DMS114 treated with DMSO at 0.1 percent for 48 hours (cell line): Measurements from ENCODE around the gene GZMH.
"Not testable (repeated sequence)": the region's sequence is repeated elsewhere in the genome, so short reads cannot be mapped to it uniquely, and the experiment has no call there.

Source experiments
- DNase-seq: peaks from one replicate; lab custom pipeline; 2025; ENCODE audit not compliant: unreplicated experiment; lab: John Stamatoyannopoulos, UW

Gene GZMH

DNA sequence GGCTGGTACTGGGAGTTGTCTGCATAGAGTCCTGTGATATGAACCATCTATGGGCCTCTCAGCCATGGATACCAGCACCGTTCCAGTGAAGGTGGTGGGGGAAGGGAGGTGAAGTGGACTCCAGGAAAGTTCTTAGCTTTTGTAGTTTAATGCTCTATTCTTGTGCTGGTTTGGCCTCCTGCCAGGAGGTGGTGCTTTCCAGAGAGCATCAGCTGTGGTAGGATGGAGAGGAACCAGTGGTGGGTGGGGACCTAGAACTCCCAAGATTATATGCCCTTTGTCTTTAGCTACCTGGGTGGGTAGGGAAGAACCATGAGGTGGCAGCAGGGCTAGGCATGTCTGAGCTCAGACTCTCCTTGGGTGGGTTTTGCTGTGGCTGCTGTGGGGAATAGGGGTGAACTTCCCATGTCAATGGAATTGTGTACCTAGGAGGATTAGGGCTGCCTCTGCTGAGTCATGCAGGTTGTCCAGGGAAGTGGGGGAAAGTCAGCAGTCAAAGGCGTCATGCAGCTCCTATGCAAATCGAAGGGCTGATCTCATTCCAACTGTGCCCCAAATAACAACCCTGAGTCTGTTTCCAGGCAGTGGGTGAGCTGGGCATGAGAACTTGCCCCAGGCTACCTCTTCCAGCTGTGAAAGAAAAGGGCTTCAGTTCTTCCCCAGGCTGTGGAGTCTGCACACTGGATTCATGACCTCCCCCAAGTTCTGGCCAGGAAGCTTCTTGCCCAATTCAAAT lies 14.2 kb downstream of the GZMH start:
- DNase-seq = no peak

DNA sequence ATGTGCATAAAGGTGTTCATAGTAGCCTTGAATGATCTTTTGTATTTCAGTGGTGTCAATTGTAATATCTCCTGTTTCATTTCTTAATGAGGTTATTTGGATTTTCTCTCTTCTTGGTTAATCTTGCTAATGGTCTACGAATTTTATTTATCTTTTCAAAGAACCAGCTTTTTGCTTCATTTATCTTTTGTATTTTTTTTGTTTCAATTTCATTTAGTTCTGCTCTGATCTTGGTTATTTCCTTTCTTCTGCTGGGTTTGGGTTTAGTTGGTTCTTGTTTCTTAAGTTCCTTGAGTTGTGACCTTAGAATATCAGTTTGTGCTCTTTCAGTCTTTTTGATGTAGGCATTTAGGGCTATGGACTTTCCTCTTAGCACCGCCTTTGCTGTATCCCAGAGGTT lies 18.5 kb downstream of the GZMH start:
- DNase-seq = not testable (repeated sequence)

DNA sequence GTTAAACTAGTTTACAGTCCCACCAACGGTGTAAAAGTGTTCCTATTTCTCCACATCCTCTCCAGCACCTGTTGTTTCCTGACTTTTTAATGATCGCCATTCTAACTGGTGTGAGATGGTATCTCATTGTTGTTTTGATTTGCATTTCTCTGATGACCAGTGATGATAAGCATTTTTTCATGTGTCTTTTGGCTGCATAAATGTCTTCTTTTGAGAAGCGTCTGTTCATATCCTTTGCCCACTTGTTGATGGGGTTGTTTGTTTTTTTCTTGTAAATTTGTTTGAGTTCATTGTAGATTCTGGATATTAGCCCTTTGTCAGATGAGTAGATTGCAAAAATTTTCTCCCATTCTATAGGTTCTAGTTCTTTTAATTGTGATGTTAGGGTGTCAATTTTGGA lies 25.1 kb downstream of the GZMH start:
- DNase-seq = not testable (repeated sequence)

DNA sequence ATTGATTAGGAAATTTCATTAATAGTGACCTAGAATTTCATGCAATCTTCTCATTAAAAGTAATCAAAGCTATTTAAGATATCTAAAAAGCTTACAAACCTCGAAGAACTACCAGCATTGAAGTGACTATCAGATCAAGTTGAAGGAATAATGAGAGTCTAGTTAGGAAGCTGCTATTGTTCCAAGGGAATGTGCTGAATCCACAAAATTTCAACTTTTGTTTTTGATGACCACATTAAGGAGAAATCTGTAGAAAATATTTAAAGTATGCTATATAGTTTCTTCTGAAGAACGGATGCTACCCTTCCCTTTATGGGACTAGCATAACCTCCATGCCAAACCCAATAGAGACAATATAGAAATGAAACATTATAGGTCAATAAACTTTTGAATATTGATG lies 30.9 kb downstream of the GZMH start:
- no peak for DNase-seq

DNA sequence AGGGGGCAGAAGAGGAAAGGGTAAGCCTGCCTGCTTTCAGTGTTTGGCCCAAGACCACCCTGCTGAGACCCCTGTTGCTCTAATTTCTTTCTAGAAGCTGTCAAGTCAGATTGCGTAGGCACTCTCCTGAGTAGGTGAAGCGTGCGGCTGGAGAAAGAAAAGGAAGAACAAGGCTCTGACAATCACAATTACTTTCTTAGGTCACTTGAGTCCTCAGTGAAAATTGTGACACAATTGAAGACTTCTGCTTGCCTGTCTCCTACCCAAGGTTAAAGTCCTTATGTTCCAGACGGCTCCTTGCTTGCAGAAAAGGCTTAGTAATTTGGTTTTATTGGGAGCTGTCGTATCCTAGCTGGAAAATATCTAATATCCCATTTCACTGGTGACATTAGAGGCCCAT lies 32.7 kb downstream of the GZMH start:
- no peak for DNase-seq

DNA sequence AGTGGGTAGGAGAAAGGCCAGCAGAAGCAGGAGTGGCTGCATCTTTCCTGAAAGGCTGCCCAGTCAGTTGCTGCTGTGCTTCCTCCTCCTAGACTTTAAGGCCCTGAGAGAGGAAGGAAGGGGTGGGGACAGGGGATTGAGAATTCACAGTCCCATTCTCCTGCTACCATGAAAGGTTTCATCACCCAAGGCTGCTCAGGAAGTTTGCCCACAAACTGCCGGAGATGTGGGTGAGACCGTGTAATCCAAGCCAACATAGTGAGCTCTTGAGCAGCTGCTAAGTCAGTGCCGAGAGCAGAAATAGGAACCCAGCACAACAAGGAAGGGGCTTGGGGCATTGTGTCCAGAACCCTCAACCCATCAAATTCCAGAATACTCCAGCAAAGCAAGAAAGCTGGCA lies 33.3 kb downstream of the GZMH start, which contains the start of gene CTSG:
TSS of gene CTSG (minus strand) at position 69 of the 400 bp plus-strand sequence. CDS start at position 42, 27 bp downstream.
- DNase-seq = no peak

DNA sequence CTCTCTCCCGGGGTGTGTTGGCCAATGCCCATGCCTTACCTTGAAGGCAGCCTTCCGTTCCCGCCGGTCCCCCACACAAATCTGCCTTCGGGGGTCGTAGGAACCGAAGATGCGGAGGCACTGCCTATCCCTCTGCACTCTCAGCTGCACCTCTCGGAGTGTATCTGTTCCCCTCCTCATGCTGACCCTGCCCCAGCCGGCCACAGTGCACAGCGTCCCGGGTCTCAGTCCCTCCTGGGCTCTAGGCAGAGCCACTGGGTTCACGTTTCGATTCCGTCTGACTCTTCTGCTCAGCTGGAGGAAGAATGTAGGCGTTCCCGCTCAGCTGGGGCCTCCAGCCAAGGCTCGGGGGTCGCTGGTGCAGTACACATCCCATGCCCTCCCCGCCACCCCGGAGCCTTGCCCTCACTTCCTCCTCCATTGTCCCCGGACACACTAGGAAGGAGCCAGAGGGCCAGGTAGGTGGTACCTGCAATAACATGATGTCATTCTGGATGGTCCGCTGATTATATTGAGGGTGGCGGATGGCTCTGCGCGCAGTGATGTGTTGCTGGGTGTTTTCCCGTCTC lies 35.2 kb downstream of the GZMH start:
- no peak for DNase-seq

DNA sequence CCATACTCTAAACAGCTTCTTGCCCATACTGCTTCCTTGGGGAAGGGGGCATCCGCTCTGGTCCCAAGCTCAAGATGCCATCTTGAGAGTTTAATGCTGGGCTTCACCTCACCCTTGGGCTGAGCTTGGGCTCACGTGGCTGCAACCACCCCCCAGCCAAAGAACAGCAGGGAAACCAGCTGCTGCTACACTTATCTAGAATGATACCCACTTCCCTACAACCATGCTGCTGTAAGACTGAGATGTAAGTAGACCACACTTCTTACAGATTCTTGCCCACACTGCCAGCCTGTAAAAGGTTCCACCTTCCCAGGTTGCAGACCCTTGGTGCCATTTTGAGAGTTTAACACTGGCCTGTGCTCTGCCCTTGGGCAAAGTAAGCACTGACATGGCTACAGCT lies 43.2 kb downstream of the GZMH start:
- DNase-seq = no peak

DNA sequence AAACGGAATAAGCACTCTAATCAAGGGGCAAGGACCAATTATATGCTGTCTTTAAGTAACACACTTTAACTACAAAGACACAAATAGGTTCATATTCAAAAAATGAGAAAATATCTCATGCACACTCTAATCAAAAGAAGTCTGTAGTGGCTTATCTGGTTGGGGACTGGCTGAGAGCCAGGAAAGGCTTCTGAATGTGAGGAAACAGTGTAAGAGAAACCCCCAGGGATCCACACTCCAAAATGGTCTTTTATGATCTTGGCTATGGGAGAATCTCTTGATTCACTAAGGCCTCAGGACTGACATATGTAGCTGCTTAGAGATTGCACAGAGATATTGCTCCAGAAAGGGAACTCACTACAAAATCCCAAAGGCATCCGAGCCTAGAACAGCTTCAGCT lies 43.7 kb downstream of the GZMH start:
- DNase-seq = no peak

DNA sequence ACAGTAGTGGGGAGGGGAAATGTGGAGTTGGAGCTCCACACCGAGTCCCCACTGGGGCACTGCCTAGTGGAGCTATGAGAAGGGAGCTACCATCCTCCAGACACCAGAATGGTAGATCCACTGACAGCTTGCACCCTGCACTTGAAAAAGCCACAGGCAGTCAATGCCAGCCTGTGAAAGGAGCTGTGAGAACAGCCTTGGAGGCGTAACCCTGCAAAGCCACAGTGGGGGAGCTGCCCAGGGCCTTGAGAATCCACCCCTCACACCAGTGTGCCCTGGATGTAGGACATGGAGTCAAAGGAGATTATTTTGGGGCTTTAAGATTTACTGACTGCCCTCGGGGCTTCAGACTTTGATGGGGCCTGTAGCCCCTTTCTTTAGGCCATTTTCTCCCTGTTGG lies 46.0 kb downstream of the GZMH start:
- DNase-seq = no peak

DNA sequence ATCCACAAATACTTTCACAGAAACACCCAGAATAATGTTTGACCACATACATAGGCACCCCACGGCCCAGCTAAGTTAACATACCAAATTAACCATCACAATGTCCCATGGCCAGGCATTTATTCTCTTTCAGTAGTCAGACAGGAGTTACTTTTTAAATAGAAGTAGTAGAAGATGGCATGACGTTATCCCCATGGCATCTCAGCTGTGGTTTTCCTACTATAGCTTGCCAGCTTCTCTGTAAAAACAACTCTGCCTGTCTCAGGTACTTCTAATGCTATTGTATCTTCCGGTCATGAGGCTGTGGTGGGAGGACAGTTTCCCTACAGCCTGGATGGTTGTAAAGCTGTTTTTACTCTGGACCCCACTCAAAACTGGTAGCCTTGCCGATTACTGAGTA lies 52.7 kb downstream of the GZMH start:
- no peak for DNase-seq
